Cardiac fibroblast (primary cell): ENCODE measurements around the gene ZNF678.
A peak's percentile ranks its signal among the peaks of the same experiment; 100 is the strongest.

Experiments
- DNase-seq, 2 donors: peaks; one replicate each; pipeline versions ENCODE4 v3.0.0 to v3.0.0-alpha.2; 2010; ENCODE audit warnings: low read depth in 2 of 2
- H3K4me3 ChIP-seq, 2 donors: replicated peaks in 1 of 2; 1 replicate in 1 of 2; 2 replicates in 1 of 2; pipeline ENCODE4 v1.5.1; 2011; ENCODE audit warnings: low read depth in 2 of 2, low read length in 2 of 2, mild to moderate bottlenecking in 2 of 2, moderate library complexity in 1 of 2
- CTCF ChIP-seq: IDR thresholded peaks from one replicate; pipeline ENCODE4 v1.5.1; 2011; ENCODE audit warnings: low read depth, mild to moderate bottlenecking, low read length, inconsistent platforms

ZNF678 gene

GRCh38 chr1:227632325-227632724 lies 69.0 kb downstream of the ZNF678 start:
- no peak for DNase-seq
- TF ChIP-seq CTCF: no peak
- H3K4me3 ChIP-seq: no peak overlapping the region

GRCh38 chr1:227635596-227635995 lies 72.2 kb downstream of the ZNF678 start:
- DNase-seq: no peak
- no peak for TF ChIP-seq CTCF
- H3K4me3 ChIP-seq: no peak overlapping the region

GRCh38 chr1:227654431-227654830 lies 91.1 kb downstream of the ZNF678 start:
- DNase-seq: peak in 1 of 2 donors; percentile 23
- TF ChIP-seq CTCF: no peak

GRCh38 chr1:227654858-227655752 lies 91.7 kb downstream of the ZNF678 start:
- peak in 1 of 2 donors; percentile 16 for DNase-seq
- H3K4me3 ChIP-seq: no peak overlapping the region
- no peak for TF ChIP-seq CTCF

More at GRCh38 chr1:227654431-227654830, 91.1 kb downstream of the ZNF678 start:
- no peak overlapping the region for H3K4me3 ChIP-seq

GRCh38 chr1:227661495-227661894 lies 98.1 kb downstream of the ZNF678 start:
- DNase-seq: no peak
- TF ChIP-seq CTCF: no peak
- H3K4me3 ChIP-seq: no peak overlapping the region

GRCh38 chr1:227662933-227663332 lies 99.6 kb downstream of the ZNF678 start:
- no peak for DNase-seq
- H3K4me3 ChIP-seq: no peak overlapping the region
- no peak for TF ChIP-seq CTCF
